DOHH2 (cell line): ENCODE results near the gene MDM4.

Source experiments
- EZH2phosphoT487 ChIP-seq: fragments of 200-600 bp; sonication (generic); IDR thresholded peaks from 2 replicates; pipeline ENCODE4 v1.6.1; 2017; ENCODE audit warnings: borderline replicate concordance, mild to moderate bottlenecking, antibody characterized with exemption, low read length, moderate library complexity, mixed read lengths
- TF ChIP-seq, protein P1 (sequence below): fragments of 200-600 bp; sonication (generic); IDR thresholded peaks from one replicate; pipeline ENCODE4 v1.5.1; 2014; ENCODE audit warnings: antibody characterized with exemption, mild to moderate bottlenecking, low read depth, low read length; ENCODE audit not compliant: poor library complexity, severe bottlenecking

DNA sequence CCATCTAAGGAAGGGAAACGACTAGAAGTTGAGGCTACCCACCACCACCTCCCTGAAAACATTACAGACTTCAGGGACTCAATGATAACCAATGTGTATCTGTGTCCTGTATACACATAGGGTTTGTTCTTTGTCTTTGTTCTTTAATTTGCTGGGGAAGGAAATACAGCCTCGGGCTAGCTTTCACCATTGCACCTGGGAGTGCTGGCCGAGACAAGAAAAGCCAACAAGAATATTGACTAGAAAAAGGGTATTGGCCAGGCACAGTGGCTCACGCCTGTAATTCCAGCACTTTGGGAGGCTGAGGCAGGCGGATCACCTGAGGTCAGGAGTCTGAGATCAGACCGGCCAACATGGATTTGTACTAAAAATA is 50.4 kb downstream of the MDM4 start:
- TF ChIP-seq, protein P1, sequence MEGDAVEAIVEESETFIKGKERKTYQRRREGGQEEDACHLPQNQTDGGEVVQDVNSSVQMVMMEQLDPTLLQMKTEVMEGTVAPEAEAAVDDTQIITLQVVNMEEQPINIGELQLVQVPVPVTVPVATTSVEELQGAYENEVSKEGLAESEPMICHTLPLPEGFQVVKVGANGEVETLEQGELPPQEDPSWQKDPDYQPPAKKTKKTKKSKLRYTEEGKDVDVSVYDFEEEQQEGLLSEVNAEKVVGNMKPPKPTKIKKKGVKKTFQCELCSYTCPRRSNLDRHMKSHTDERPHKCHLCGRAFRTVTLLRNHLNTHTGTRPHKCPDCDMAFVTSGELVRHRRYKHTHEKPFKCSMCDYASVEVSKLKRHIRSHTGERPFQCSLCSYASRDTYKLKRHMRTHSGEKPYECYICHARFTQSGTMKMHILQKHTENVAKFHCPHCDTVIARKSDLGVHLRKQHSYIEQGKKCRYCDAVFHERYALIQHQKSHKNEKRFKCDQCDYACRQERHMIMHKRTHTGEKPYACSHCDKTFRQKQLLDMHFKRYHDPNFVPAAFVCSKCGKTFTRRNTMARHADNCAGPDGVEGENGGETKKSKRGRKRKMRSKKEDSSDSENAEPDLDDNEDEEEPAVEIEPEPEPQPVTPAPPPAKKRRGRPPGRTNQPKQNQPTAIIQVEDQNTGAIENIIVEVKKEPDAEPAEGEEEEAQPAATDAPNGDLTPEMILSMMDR, result no peak
- TF ChIP-seq EZH2phosphoT487, result no peak
